GM10248 (cell line): ENCODE results near the gene CD48.
"Not testable (repeated sequence)": the region's sequence is repeated elsewhere in the genome, so short reads cannot be mapped to it uniquely, and the experiment has no call there.

Experiments used
- CTCF ChIA-PET: fragments of 300-600 bp; sonication (Branson Sonifier 250); formaldehyde crosslinking; extraction: SDS; loops from one replicate; lab custom pipeline; 2021; ENCODE audit warnings: antibody characterized with exemption; lab: Yijun Ruan, JAX
- POLR2A ChIA-PET: fragments of 350-650 bp; sonication (Branson Sonifier 250); formaldehyde crosslinking; extraction: SDS; loops from one replicate; lab custom pipeline; 2020; ENCODE audit warnings: antibody characterized with exemption; lab: Yijun Ruan, JAX
- DNase-seq: peaks from one replicate; pipeline ENCODE4 v3.0.0; 2012; ENCODE audit errors: extremely low spot score
- TF ChIP-seq, protein P1 (sequence below): IDR thresholded peaks from 2 replicates; pipeline ENCODE4 v1.5.1; 2012; ENCODE audit warnings: mild to moderate bottlenecking, low read depth; ENCODE audit errors: extremely low read depth, missing control alignments, control extremely low read depth

CD48 gene

DNA sequence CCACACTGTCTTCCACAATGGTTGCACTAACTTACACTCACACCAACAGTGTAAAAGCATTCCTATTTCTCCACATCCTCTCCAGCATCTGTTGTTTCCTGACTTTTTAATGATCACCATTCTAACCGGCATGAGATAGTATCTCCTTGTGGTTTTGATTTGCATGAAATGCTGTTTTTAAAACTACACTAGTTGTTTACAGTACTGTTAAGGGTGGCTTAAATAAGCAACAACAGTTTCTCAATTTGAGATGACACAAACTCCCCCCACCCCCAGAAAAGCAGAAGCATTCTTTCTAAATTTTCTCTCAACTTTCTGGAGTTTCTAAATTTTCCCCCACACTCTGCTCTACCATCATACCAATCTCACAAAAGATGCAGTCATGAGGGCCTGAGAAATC lies 20.4 kb upstream of the CD48 start:
- POLR2A ChIA-PET = no interaction called here
- TF ChIP-seq, protein P1, sequence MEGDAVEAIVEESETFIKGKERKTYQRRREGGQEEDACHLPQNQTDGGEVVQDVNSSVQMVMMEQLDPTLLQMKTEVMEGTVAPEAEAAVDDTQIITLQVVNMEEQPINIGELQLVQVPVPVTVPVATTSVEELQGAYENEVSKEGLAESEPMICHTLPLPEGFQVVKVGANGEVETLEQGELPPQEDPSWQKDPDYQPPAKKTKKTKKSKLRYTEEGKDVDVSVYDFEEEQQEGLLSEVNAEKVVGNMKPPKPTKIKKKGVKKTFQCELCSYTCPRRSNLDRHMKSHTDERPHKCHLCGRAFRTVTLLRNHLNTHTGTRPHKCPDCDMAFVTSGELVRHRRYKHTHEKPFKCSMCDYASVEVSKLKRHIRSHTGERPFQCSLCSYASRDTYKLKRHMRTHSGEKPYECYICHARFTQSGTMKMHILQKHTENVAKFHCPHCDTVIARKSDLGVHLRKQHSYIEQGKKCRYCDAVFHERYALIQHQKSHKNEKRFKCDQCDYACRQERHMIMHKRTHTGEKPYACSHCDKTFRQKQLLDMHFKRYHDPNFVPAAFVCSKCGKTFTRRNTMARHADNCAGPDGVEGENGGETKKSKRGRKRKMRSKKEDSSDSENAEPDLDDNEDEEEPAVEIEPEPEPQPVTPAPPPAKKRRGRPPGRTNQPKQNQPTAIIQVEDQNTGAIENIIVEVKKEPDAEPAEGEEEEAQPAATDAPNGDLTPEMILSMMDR = no peak
- DNase-seq = no peak
- CTCF ChIA-PET = interaction anchor here (2.3 kb wide), 1 partner anchor 47 kb away, joined by 6 read pairs; no protein-coding TSS in a partner anchor

DNA sequence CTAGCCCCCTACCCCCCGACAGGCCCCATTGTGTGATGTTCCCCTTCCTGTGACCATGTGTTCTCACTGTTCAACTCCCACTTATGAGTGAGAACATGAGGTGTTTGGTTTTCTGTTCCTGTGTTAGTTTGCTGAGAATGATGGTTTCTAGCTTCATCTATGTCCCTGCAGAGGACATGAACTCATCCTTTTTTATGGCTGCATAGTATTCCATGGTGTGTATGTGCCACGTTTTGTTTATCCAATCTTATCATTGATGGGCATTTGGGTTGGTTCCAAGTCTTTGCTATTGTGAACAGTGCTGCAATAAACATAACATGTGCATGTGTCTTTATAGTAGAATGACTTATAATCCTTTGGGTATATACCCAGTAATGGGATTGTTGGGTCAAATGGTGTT lies 19.9 kb upstream of the CD48 start:
- DNase-seq, POLR2A ChIA-PET: not testable (repeated sequence)
- CTCF ChIA-PET = interaction anchor here (1.4 kb wide), 1 partner anchor 98 kb away, joined by 3 read pairs; no protein-coding TSS in a partner anchor

DNA sequence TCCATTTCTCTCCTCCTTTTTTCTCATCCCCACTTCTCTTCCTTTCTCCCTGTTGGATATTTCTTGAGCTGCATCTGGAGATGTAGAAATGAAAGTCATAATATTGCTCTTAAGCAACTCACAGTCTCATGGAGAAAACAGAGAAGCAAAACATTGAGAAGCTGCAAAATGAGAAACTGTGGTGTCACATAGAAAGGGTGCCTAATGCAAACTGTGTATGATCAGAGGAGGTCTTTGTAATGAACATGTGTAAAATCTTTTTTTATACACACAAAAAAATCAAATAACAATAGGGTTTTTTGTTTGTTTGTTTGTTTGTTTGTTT lies 15.7 kb upstream of the CD48 start:
- CTCF ChIA-PET = interaction anchor here (0.6 to 8.6 kb wide), 25 partner anchors 12 to 292 kb away, joined by 3 to 120 read pairs (median 6); partner anchors contain the start of genes CD48, ITLN2, LY9 and SLAMF7
- POLR2A ChIA-PET = interaction anchor here (0.5 kb wide), 2 partner anchors 17 to 275 kb away, joined by 3 read pairs; no protein-coding TSS in a partner anchor
- DNase-seq = no peak
- TF ChIP-seq, protein P1 = no peak

DNA sequence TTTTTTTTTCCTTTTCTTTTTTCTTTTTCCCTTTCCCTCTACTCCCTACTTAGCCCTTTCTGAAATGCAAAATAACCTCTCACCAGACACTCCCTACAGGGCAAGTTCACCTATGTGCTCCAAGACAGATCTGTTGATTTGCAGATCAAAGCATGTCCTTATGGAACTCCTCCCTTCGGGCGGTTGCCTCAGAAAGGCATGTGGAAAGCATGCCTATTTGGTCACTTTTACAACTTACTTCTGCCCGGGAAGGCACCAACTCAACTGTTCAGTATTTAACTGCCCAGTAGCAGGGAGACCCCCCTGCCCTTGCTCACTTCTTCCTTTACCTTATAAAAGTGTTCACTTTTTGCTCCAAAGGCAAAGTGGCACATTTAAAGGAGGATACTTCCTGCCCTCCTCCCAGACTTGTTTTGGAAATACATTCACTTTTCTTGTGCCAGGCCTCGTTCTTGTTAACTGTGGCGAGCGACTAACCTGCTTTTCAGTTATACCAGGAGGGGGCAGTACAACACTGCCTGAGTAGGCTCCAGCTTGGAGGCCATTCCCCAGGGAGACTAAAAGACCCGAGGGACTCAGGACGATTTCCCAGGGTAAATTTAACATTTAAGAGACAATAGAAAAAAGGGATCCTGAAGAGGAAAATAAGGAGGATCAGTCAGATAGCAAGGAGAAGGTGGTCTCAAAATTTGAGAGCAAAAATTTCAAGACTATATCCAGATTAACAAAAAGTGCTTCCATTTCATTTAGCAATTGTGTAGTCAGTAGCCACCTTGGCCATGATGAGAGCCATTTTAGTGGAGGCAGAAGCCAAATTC lies 15.1 kb upstream of the CD48 start:
- TF ChIP-seq, protein P1 = peak; percentile 80
- ChIA-PET CTCF (interaction anchor here (0.6 to 8.6 kb wide), 34 partner anchors 12 to 474 kb away, joined by 3 to 120 read pairs (median 5); partner anchors contain the start of genes CD48, ITLN2, LY9 and SLAMF7), POLR2A (interaction anchor here (0.5 to 2.1 kb wide), 3 partner anchors 13 to 18 kb away, joined by 3 to 6 read pairs (median 4); no protein-coding TSS in a partner anchor)
- DNase-seq = peak; percentile 62

DNA sequence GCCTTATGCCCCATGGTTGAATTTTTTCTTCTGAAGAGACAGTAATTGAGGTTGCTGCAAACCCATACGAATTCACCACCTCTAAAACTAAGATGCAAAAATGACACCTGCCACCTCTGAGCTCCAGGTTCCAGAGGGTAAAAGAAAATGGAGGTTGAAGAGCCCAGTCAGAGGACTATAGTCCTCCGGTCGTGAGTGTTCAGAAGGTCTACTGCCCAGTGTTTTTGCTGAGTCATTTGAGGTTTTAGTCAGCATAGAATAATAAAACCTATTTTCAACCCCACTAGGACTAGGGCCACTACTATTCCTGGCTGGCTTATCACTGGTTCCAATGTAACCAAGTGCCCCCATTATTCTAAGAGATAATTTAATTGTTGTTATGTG lies 14.5 kb upstream of the CD48 start:
- DNase-seq = no peak
- TF ChIP-seq, protein P1 = no peak
- ChIA-PET CTCF (interaction anchor here (0.9 to 8.6 kb wide), 18 partner anchors 12 to 474 kb away, joined by 3 to 120 read pairs (median 8); partner anchors contain the start of genes CD48, ITLN2 and SLAMF7), POLR2A (interaction anchor here (0.9 to 2.1 kb wide), 6 partner anchors 12 to 51 kb away, joined by 4 to 6 read pairs (median 6); partner anchors contain the start of gene SLAMF7)

DNA sequence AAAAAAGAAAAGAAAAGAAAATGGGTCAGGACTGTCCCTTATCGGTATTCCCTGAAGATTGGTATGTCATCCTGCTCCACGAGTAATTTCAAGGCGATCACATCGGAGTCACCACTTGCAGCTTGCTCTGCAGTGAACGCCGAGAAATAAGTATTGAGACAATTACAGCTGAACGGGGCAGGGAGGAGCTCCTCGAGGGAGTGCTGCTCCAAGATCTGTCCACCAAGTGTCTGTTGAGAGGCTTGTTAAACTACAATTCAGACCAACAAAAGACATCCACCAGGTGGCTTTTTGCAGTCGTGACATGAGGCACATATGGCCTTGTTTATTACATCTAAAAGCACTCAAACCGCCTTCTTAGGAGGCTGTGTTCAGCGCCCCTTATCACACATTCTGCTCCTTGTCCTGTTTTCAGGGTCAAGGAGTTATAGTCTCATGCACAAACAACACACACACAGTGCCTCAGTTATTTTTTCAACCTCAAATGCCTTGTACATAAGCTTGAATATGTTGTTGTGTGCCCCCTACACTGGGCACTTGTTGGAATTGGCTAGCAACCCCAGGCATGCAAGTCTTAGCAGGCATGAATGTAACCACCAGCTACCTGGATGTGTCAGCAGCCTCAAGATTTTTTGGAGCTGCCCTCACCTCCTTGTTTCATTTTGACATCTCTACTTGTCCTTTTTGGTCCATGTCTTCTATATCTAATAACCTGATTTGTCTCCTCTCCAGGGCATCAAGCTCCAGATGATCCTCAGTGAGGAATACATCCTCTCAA lies 13.0 kb upstream of the CD48 start:
- TF ChIP-seq, protein P1 = no peak
- DNase-seq = no peak
- ChIA-PET CTCF (interaction anchor here (0.9 to 8.6 kb wide), 18 partner anchors 11 to 274 kb away, joined by 3 to 120 read pairs (median 8); partner anchors contain the start of genes CD48 and ITLN2), POLR2A (interaction anchor here (0.7 to 2.1 kb wide), 5 partner anchors 11 to 296 kb away, joined by 3 to 6 read pairs (median 5); partner anchors contain the start of gene SLAMF7)
